K562 (cell line): ENCODE measurements around the gene PXN. TPM values are rescaled to one million over a fixed set of nuclear protein-coding genes. Genes with fewer than 3 reads are reported as not detected.

Source experiments
- CUX1 ChIP-seq: fragments of 200-800 bp; sonication (Bioruptor generic); IDR thresholded peaks from 2 replicates; pipeline ENCODE4 v1.6.1; 2016; ENCODE audit warnings: missing genetic modification characterization, missing compliant biosample characterization
- ETV1 ChIP-seq: fragments of 450-650 bp; conservative IDR thresholded peaks from 2 replicates; pipeline ENCODE4 v1.6.1; 2016; ENCODE audit warnings: missing genetic modification characterization, control low read depth, low read depth, missing compliant biosample characterization
- GTF3C2 ChIP-seq: IDR thresholded peaks from 3 replicates; pipeline ENCODE4 v1.6.1; 2011; ENCODE audit warnings: borderline replicate concordance, mild to moderate bottlenecking, moderate library complexity; ENCODE audit not compliant: insufficient read length; ENCODE audit errors: extremely low read depth
- LEF1 ChIP-seq: fragments of 450-650 bp; IDR thresholded peaks from 2 replicates; pipeline ENCODE4 v1.6.1; 2016; ENCODE audit warnings: mild to moderate bottlenecking
- NFYB ChIP-seq: IDR thresholded peaks from 2 replicates; pipeline ENCODE4 v1.6.1; 2011; ENCODE audit warnings: mild to moderate bottlenecking, moderate library complexity; ENCODE audit not compliant: insufficient read length; ENCODE audit errors: extremely low read depth
- NR0B1 ChIP-seq: fragments of 450-650 bp; IDR thresholded peaks from one replicate; pipeline ENCODE4 v1.6.1; 2018; ENCODE audit warnings: mild to moderate bottlenecking, moderate library complexity; ENCODE audit not compliant: partially characterized antibody
- PATZ1 ChIP-seq: fragments of 250-450 bp; sonication (Bioruptor Pico); IDR thresholded peaks from 2 replicates; pipeline ENCODE4 v1.5.0; 2020; ENCODE audit warnings: mild to moderate bottlenecking, borderline replicate concordance
- PCBP1 ChIP-seq: fragments of 200-400 bp; formaldehyde crosslinking; IDR thresholded peaks from 2 replicates; pipeline ENCODE4 v1.6.1; 2018; ENCODE audit warnings: mild to moderate bottlenecking, low read depth, low read length; ENCODE audit not compliant: poor library complexity, severe bottlenecking
- ZNF75A ChIP-seq: fragments of 450-650 bp; formaldehyde crosslinking; IDR thresholded peaks from 2 replicates; pipeline ENCODE4 v1.4.0; 2020; ENCODE audit warnings: mild to moderate bottlenecking
- polyA plus RNA-seq, 8 experiments: library from polyadenylated mRNA; depleted of rRNA in 4 of 8; stranded (reverse) in 5 of 8; unstranded in 3 of 8; fragments of >200 nt; fragmentation: Nextera tagmentation in 2 of 8; fragmentation: Illumina TruSeq in 1 of 8; extraction: Ambion mirVana in 2 of 8; extraction: Trizol in 1 of 8; gene quantifications; 2 replicates each; pipeline versions ENCODE4 v1.2.1 to v1.2.3, GENCODE V29; 2011 to 2014; ENCODE audit warnings: inconsistent platforms in 1 of 8, missing spikeins in 1 of 8
- total RNA-seq, 7 experiments: library from RNA; depleted of rRNA in 6 of 7; stranded (reverse); fragments of >200 nt in 6 of 7; fragmentation: Illumina TruSeq in 2 of 7; extraction: Trizol in 2 of 7; gene quantifications; 2 replicates each; pipeline versions ENCODE4 v1.2.1 to v1.2.3, GENCODE V29; 2011 to 2021; ENCODE audit warnings: low replicate concordance in 1 of 7

Gene PXN
- total and polyA plus RNA-seq, 9 of the 15 experiments (the other 6 are each of a cell fraction or from before 2014, with no cell fraction given): 4.0 to 74.1 (median 18.6) TPM

GRCh38 chr12:120265473-120266179 lies at the start of gene PXN (continued):
- peak; percentile 33; the same call in 1 of the 2 replicates for TF ChIP-seq CUX1 (CRISPR knock-in tag)
- TF ChIP-seq PCBP1: peak; percentile 40
- no peak for TF ChIP-seq ETV1 (tag)
- no peak for TF ChIP-seq NFYB
- TF ChIP-seq LEF1: no peak
- no peak for TF ChIP-seq ZNF75A (CRISPR knock-in tag)
- TF ChIP-seq NR0B1: no peak
- no peak for TF ChIP-seq GTF3C2
- TF ChIP-seq PATZ1 (CRISPR knock-in tag): no peak
